KOPT-K1 (cell line): ENCODE results near the gene NHEJ1.

Experiments used
- H3K27ac ChIP-seq: fragments of 200-600 bp; sonication (generic); 2 replicates; pipeline ENCODE4 v1.5.1; 2016; ENCODE audit warnings: antibody characterized with exemption, mild to moderate bottlenecking, low read depth, low read length; ENCODE audit not compliant: poor library complexity, severe bottlenecking
- H3K36me3 ChIP-seq: fragments of 200-600 bp; sonication (generic); 2 replicates; pipeline ENCODE4 v1.5.1; 2017; ENCODE audit warnings: antibody characterized with exemption, mild to moderate bottlenecking, low read length, moderate library complexity; ENCODE audit not compliant: insufficient read depth
- H3K9me3 ChIP-seq: fragments of 200-600 bp; sonication (generic); 2 replicates; pipeline ENCODE4 v1.5.1; 2017; ENCODE audit warnings: antibody characterized with exemption, low read length, mild to moderate bottlenecking; ENCODE audit not compliant: insufficient read depth, poor library complexity, severe bottlenecking

NHEJ1 gene

GRCh38 chr2:219159771-219160185 is 837 bp downstream of the NHEJ1 start:
- Histone ChIP-seq H3K36me3 (peaks cover 21% of the 10 kb centered on the region), H3K27ac (peak overlapping the region; percentile 84), H3K9me3 (no peaks in the 10 kb centered on the region)

DNA sequence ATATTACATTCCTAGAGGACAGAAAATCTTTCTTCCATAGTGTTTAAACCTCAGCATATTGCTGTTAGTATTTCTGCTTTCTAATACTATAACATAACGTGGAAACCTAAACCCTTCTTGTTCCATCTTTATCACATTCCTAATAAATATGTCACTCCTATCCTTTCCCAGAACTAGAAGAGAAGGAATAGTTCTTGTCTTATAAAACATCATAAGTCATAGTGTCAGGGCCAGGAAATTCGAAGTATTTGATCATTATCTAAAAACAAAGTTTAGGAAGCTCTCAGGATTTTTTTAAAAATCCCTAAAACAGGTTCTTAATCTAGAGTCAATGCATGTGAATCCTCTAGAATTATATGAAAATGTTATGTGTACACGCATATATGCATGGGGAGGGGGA is 2.0 kb downstream of the NHEJ1 start:
- H3K27ac ChIP-seq = no peak overlapping the region
- H3K9me3 ChIP-seq = no peaks in the 10 kb centered on the region
- H3K36me3 ChIP-seq = peaks cover 29% of the 10 kb centered on the region

GRCh38 chr2:219158025-219158424 is 2.6 kb downstream of the NHEJ1 start:
- H3K9me3 ChIP-seq = no peaks in the 10 kb centered on the region
- H3K27ac ChIP-seq = no peak overlapping the region
- peaks cover 33% of the 10 kb centered on the region for H3K36me3 ChIP-seq

DNA sequence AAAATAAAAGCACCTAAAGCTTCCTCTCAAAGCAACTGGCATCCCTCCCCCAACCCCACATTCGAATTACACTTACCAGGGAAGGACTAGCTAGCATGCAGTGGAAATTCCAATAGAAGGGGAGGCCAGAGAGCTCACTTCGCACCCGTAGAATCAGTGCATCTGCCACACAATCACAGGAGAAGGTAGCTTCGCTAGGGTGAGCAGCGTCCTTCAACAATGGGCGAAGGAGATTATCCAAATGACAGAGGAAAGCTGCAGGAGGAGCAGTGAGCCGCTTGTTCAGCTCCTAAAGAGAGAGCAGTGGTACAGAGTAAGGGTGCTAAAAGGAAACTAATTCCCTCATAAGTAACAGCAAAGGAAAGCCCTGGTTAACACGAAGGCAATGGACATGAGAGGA is 3.2 kb downstream of the NHEJ1 start:
- Histone ChIP-seq H3K9me3 (no peaks in the 10 kb centered on the region), H3K27ac (no peak overlapping the region), H3K36me3 (peaks cover 33% of the 10 kb centered on the region)

GRCh38 chr2:219155054-219155644 is 5.5 kb downstream of the NHEJ1 start:
- H3K27ac ChIP-seq = no peak overlapping the region
- peaks cover 39% of the 10 kb centered on the region for H3K36me3 ChIP-seq
- H3K9me3 ChIP-seq = no peaks in the 10 kb centered on the region

GRCh38 chr2:219149667-219150066 is 10.9 kb downstream of the NHEJ1 start:
- H3K27ac ChIP-seq = no peak overlapping the region
- peaks cover 57% of the 10 kb centered on the region for H3K36me3 ChIP-seq
- no peaks in the 10 kb centered on the region for H3K9me3 ChIP-seq

DNA sequence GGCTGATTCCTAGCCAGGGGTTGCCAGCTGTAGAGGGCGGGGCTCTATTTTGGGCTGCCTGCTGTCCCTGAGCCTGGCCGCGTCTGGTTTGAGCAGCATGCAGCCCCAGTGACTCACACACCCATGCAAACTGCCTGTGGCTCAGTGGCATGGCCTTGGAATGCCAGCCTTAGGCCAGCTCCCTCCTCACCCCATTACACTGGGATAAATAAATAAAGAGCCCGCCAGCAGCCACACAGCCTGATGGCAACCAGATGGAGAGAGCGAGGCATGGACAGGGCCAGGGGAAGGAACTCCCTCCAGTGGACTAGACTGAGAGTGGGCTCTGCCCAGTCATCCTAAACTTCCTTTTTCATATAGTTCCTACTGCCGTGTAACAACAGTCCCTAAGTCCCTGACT is 18.3 kb downstream of the NHEJ1 start:
- no peak overlapping the region for H3K27ac ChIP-seq
- H3K9me3 ChIP-seq = no peaks in the 10 kb centered on the region
- peaks cover 68% of the 10 kb centered on the region for H3K36me3 ChIP-seq

DNA sequence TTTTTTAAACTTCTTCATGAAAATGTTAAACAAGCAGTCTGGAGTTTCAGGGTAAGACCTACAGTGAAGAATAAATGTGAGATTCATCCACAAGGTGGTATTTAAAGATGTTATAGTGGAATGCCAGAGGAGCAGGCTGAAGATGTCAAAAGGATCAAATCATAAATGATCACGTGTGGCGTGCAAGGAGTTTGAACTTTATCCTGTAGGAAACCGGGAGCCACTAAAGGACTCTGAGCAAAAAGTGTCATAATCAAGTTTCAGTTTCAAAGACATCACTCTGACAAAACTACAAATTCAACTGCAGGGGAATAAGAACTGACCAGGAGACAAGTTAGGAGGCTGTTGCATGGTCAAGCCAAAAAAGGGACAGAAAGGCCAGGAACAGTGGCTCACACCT is 19.9 kb downstream of the NHEJ1 start:
- H3K36me3 ChIP-seq = peaks cover 52% of the 10 kb centered on the region
- no peaks in the 10 kb centered on the region for H3K9me3 ChIP-seq
- H3K27ac ChIP-seq = no peak overlapping the region

GRCh38 chr2:219133976-219134375 is 26.6 kb downstream of the NHEJ1 start:
- Histone ChIP-seq H3K36me3 (no peaks in the 10 kb centered on the region), H3K27ac (no peak overlapping the region), H3K9me3 (no peaks in the 10 kb centered on the region)

- Histone ChIP-seq H3K9me3 (no peaks in the 10 kb centered on the region), H3K27ac (no peak overlapping the region), H3K36me3 (no peaks in the 10 kb centered on the region)
Observed at GRCh38 chr2:219131744-219132143, 28.9 kb downstream of the NHEJ1 start.

DNA sequence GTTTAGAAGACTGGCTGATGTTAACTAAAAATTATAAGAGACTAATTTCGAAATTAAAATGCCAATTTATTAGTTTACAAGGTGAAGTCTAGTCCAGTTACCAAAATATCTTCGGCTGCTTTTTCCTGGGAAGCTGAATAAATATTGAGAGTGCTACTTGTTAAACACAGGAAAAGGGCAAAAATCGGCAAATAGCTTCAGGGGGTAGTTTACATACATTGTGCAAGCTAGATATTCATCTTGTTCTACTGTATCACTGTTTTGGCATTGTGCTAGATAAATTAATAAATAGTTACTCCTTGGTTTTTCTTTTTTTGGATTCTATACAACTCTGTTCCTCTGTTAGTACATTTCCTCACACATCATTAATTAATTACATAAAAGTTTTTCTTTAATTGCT is 29.3 kb downstream of the NHEJ1 start:
- H3K36me3 ChIP-seq = no peaks in the 10 kb centered on the region
- H3K9me3 ChIP-seq = no peaks in the 10 kb centered on the region
- no peak overlapping the region for H3K27ac ChIP-seq

GRCh38 chr2:219129589-219129988 is 31.0 kb downstream of the NHEJ1 start:
- Histone ChIP-seq H3K36me3 (no peaks in the 10 kb centered on the region), H3K27ac (no peak overlapping the region), H3K9me3 (no peaks in the 10 kb centered on the region)

GRCh38 chr2:219128396-219128795 is 32.2 kb downstream of the NHEJ1 start:
- H3K27ac ChIP-seq = no peak overlapping the region
- no peaks in the 10 kb centered on the region for H3K9me3 ChIP-seq
- H3K36me3 ChIP-seq = no peaks in the 10 kb centered on the region

DNA sequence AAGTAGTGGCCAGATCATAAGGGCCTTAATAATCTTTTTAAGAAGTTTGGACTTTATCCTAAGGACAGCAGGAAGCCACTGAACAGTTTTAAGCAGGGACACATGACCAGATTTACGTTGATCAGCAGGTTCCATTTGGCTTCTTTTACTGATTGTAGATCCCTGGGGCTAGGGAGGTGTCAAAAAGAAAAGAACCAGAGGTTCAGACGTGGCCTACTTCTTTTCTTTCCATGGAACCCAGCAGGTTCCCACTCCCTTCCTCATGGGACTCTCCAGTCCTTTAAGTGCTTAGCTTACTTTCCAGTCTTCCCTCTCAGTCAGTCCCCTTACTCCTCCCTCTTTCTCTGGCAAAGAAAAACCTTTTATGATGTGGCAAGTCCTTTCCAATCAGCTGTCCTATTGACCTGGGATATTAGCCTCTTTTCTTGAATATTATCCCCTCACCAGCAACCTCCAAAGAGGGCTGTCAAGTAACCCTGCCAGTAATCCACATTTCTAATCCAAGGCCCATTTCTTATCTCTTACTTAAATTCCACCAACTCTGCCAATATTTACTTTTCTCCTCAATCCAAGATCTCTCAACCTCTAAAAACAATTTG is 33.5 kb downstream of the NHEJ1 start:
- Histone ChIP-seq H3K9me3 (no peaks in the 10 kb centered on the region), H3K36me3 (no peaks in the 10 kb centered on the region), H3K27ac (no peak overlapping the region)

DNA sequence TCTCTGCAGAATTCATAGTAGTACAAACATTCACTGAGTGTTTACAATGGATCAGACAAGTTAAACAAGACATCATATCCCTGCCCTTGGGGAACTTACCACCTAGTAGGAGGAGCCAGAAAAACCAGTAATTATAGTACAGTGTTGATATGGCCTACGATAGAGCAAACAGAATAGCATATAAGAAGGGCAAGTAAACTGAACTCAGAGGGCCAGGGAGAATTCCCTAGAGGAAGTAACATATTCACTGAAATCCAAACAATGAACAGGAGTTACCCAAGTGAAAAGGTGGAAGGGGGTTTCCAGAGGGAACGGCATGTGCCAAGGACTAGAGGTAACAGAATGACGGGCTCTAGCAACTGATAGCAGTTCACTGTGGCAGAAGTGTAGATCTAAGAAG is 34.1 kb downstream of the NHEJ1 start:
- H3K27ac ChIP-seq = no peak overlapping the region
- H3K9me3 ChIP-seq = no peaks in the 10 kb centered on the region
- no peaks in the 10 kb centered on the region for H3K36me3 ChIP-seq

DNA sequence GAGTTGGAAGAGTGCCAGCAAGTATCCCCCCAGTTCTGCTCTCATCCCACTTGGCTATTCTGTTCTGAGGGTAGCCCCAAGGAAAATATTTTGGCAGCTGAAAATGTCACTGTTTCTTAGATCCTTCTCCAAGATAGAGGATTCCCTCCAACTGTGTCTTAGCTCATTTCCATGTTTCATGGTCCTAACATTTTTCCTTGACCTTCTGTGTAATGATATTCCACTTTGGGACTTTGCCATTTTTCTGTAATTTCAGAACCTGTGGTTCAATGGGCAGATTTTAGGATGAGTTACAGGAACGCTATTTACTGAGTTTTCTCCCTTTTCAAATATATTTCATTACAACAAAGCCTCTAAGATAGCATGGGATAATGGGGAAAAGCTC is 34.7 kb downstream of the NHEJ1 start:
- Histone ChIP-seq H3K27ac (no peak overlapping the region), H3K9me3 (no peaks in the 10 kb centered on the region), H3K36me3 (no peaks in the 10 kb centered on the region)
